Keratinocyte (primary cell): ENCODE results near the gene ACADSB. TPM values are rescaled to one million over a fixed set of nuclear protein-coding genes. Genes with fewer than 3 reads are reported as not detected.

ENCODE experiments used
- DNase-seq: peaks from one replicate; pipeline ENCODE4 v3.0.0-alpha.2; 2011; ENCODE audit warnings: low read depth, missing footprints, low spot score
- FAIRE-seq: peaks from 2 replicates; lab custom pipeline; 2011; peaks lifted over from hg19 to GRCh38; lab: Jason Lieb, UNC
- H2AFZ ChIP-seq: 2 replicates; pipeline ENCODE4 v1.6.0; 2012; ENCODE audit warnings: low read length, control low read depth, inconsistent platforms; ENCODE audit not compliant: control insufficient read depth
- H3K27ac ChIP-seq: 2 replicates; pipeline ENCODE4 v1.5.1; 2011; ENCODE audit warnings: low read length; ENCODE audit not compliant: control insufficient read depth, insufficient read depth
- H3K27me3 ChIP-seq: 3 replicates; pipeline ENCODE4 v1.6.0; 2011; ENCODE audit warnings: low read length; ENCODE audit not compliant: control insufficient read depth, insufficient read depth; ENCODE audit errors: extremely low read depth
- H3K36me3 ChIP-seq, 2 experiments: 2 replicates in 1 of 2; 3 replicates in 1 of 2; pipeline ENCODE4 v1.5.1; 2011; ENCODE audit warnings: low read length in 2 of 2, mild to moderate bottlenecking in 1 of 2; ENCODE audit not compliant: control insufficient read depth in 2 of 2, insufficient read depth in 2 of 2; ENCODE audit errors: extremely low read depth in 1 of 2
- H3K4me1 ChIP-seq: 3 replicates; pipeline ENCODE4 v1.5.1; 2011; ENCODE audit warnings: low read length; ENCODE audit not compliant: control insufficient read depth, insufficient read depth; ENCODE audit errors: extremely low read depth
- H3K4me2 ChIP-seq: 3 replicates; pipeline ENCODE4 v1.6.0; 2011; ENCODE audit warnings: low read depth, low read length; ENCODE audit not compliant: control insufficient read depth, insufficient read depth; ENCODE audit errors: extremely low read depth
- H3K4me3 ChIP-seq, 3 experiments: fragments of 200-600 bp in 1 of 3; sonication (generic) in 1 of 3; 2 replicates in 2 of 3; 3 replicates in 1 of 3; pipeline ENCODE4 v1.5.1; 2011 to 2016; ENCODE audit warnings: low read length in 3 of 3, mild to moderate bottlenecking in 3 of 3, control low read depth in 2 of 3, inconsistent platforms in 1 of 3, low read depth in 1 of 3, mixed read lengths in 1 of 3, mixed run types in 1 of 3, moderate library complexity in 1 of 3; ENCODE audit not compliant: control insufficient read depth in 2 of 3, insufficient read depth in 2 of 3; ENCODE audit errors: extremely low read depth in 1 of 3
- H3K79me2 ChIP-seq: 2 replicates; pipeline ENCODE4 v1.6.0; 2012; ENCODE audit warnings: low read length; ENCODE audit not compliant: control insufficient read depth, insufficient read depth
- H3K9ac ChIP-seq: 3 replicates; pipeline ENCODE4 v1.6.0; 2011; ENCODE audit warnings: low read length; ENCODE audit not compliant: control insufficient read depth, insufficient read depth; ENCODE audit errors: extremely low read depth
- H3K9me1 ChIP-seq: 3 replicates; pipeline ENCODE4 v1.6.0; 2011; ENCODE audit warnings: low read length; ENCODE audit not compliant: control insufficient read depth, insufficient read depth; ENCODE audit errors: extremely low read depth
- H3K9me3 ChIP-seq: 2 replicates; pipeline ENCODE4 v1.5.1; 2012; ENCODE audit warnings: low read depth, low read length; ENCODE audit not compliant: control insufficient read depth
- H4K20me1 ChIP-seq: 3 replicates; pipeline ENCODE4 v1.6.0; 2011; ENCODE audit warnings: low read length; ENCODE audit not compliant: control insufficient read depth, insufficient read depth; ENCODE audit errors: extremely low read depth
- CTCF ChIP-seq, 3 experiments: IDR thresholded peaks in 1 of 3; conservative IDR thresholded peaks in 1 of 3; optimal IDR thresholded peaks in 1 of 3; 2 replicates in 2 of 3; 3 replicates in 1 of 3; pipeline versions ENCODE3 to v1.5.1; 2011; ENCODE audit warnings: low read length in 3 of 3, mild to moderate bottlenecking in 3 of 3, moderate library complexity in 2 of 3, control low read depth in 1 of 3, inconsistent platforms in 1 of 3; ENCODE audit not compliant: insufficient read depth in 2 of 3; ENCODE audit errors: extremely low read depth in 1 of 3
- EZH2 ChIP-seq: IDR thresholded peaks from one replicate; pipeline ENCODE4 v1.6.1; 2012; ENCODE audit warnings: inconsistent platforms, mild to moderate bottlenecking, low read length, moderate library complexity
- dilution Hi-C: fragments of 300-500 bp; cut with MboI; formaldehyde crosslinking; loops from one replicate; pipeline ENCODE4 v1.7.0; 2020; ENCODE audit warnings: low sequenced_read_pairs; ENCODE audit not compliant: extremely low pct_ligation_motif_present
- polyA plus RNA-seq, 5 experiments: library from polyadenylated mRNA; depleted of rRNA in 3 of 5; stranded (reverse) in 3 of 5; stranded (forward) in 1 of 5; unstranded in 1 of 5; fragments of >200 nt; gene quantifications; 1 replicate in 1 of 5; 2 replicates in 3 of 5; 3 replicates in 1 of 5; pipeline versions ENCODE4 v1.2.1 to v1.2.3, GENCODE V29; 2011 to 2012; ENCODE audit warnings: missing spikeins in 2 of 5, low read depth in 1 of 5, low replicate concordance in 1 of 5

The ACADSB gene
- polyA plus RNA-seq, 1 donor (not counting 4 experiments of a cell fraction or from before 2014, with no cell fraction given) = 10.1 TPM

GRCh38 chr10:123092635-123093414, 84.0 kb downstream of the ACADSB start:
- Histone ChIP-seq H3K27ac (no peak overlapping the region), H3K9me3 (no peaks in the 10 kb centered on the region), H3K36me3 (no peaks in the 10 kb centered on the region), H3K79me2 (no peaks in the 10 kb centered on the region), H3K27me3 (peaks cover 10% of the 10 kb centered on the region), H4K20me1 (no peaks in the 10 kb centered on the region), H3K9ac (no peak overlapping the region), H2AFZ (no peak overlapping the region), H3K4me3 (no peak overlapping the region), H3K4me1 (no peaks in the 10 kb centered on the region), H3K9me1 (no peaks in the 10 kb centered on the region), H3K4me2 (no peak overlapping the region)
- TF ChIP-seq EZH2 (no peak), CTCF (optimal IDR thresholded peaks at IDR 0.05 in 1 of 3, IDR thresholded peaks at IDR 0.05 in 1 of 3, conservative IDR thresholded peaks at IDR 0.05 in 1 of 3; ENCODE audit: extremely low read depth in 1 of 3, insufficient read depth in 2 of 3, low read length in 3 of 3) (no peak)
- dilution Hi-C loops = no loop called here
- no peak for DNase-seq
- FAIRE-seq = no peak

GRCh38 chr10:123093489-123093888, 84.7 kb downstream of the ACADSB start:
- dilution Hi-C loops = no loop called here
- FAIRE-seq = no peak

More at GRCh38 chr10:123093489-123093888, 84.7 kb downstream of the ACADSB start:
- no peaks in the 10 kb centered on the region for H3K9me1 ChIP-seq
- H4K20me1 ChIP-seq = no peaks in the 10 kb centered on the region
- no peaks in the 10 kb centered on the region for H3K9me3 ChIP-seq
- H3K9ac ChIP-seq = no peak overlapping the region
- no peaks in the 10 kb centered on the region for H3K36me3 ChIP-seq
- H3K4me2 ChIP-seq = no peak overlapping the region
- peaks cover 10% of the 10 kb centered on the region for H3K27me3 ChIP-seq
- no peak overlapping the region for H2AFZ ChIP-seq
- no peak overlapping the region for H3K4me3 ChIP-seq
- H3K27ac ChIP-seq = no peak overlapping the region
- H3K4me1 ChIP-seq = no peaks in the 10 kb centered on the region
- TF ChIP-seq EZH2 = no peak
- no peak for TF ChIP-seq CTCF (optimal IDR thresholded peaks at IDR 0.05 in 1 of 3, IDR thresholded peaks at IDR 0.05 in 1 of 3, conservative IDR thresholded peaks at IDR 0.05 in 1 of 3; ENCODE audit: extremely low read depth in 1 of 3, insufficient read depth in 2 of 3, low read length in 3 of 3)
- DNase-seq = no peak
- no peaks in the 10 kb centered on the region for H3K79me2 ChIP-seq
